NB4 (cell line): ENCODE data around the gene CPSF6.

Experiments used
- DNase-seq: peaks from one replicate; pipeline ENCODE4 v3.0.0; 2010; ENCODE audit warnings: low read depth
- H3K4me3 ChIP-seq: one replicate; pipeline ENCODE4 v1.5.1; 2011; ENCODE audit warnings: mild to moderate bottlenecking, low read depth, low read length, moderate library complexity
- MYC ChIP-seq: IDR thresholded peaks from 2 replicates; pipeline ENCODE4 v1.6.1; 2011; ENCODE audit warnings: low read depth, low read length
- POLR2A ChIP-seq: IDR thresholded peaks from 2 replicates; pipeline ENCODE4 v1.6.1; 2011; ENCODE audit warnings: mild to moderate bottlenecking; ENCODE audit not compliant: insufficient read length; ENCODE audit errors: extremely low read depth
- TF ChIP-seq, protein P1 (sequence below): IDR thresholded peaks from 2 replicates; pipeline ENCODE4 v1.6.1; 2011; ENCODE audit warnings: low read depth, low read length
- TF ChIP-seq, protein P2 (sequence below): IDR thresholded peaks from one replicate; pipeline ENCODE4 v1.5.1; 2012; ENCODE audit warnings: low read depth, low read length

The CPSF6 gene

DNA sequence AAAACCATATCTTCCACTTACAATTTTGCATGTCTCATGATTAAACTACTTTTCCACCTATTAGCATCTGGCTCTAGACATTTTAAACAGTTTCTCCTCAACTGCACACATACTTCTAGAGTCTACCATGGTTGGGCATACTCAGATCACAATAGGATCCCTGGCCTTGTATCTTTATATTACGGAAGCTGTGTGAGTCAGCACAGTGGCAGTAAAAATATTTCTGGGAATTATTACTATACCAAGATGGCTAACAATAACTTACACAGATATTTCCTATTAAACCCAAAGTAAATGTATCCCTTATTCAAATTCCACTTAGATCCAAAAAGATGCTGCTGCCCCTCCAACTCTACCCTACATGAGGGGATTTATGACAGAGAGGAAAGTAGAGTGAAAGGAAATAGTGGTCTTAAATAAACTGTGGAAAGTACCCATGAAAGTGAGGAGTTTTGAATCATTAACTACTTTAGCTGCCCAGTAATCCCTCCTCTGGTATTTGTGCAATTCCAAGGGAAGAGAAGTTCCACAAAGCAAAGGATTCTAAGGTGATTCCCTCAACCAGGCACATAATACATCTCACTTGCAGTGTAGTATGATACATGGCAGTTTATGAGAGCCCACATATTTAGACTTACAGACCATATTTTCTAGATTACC lies 14.0 kb upstream of the CPSF6 start:
- no peak for TF ChIP-seq POLR2A
- no peak overlapping the region for H3K4me3 ChIP-seq
- DNase-seq: no peak

DNA sequence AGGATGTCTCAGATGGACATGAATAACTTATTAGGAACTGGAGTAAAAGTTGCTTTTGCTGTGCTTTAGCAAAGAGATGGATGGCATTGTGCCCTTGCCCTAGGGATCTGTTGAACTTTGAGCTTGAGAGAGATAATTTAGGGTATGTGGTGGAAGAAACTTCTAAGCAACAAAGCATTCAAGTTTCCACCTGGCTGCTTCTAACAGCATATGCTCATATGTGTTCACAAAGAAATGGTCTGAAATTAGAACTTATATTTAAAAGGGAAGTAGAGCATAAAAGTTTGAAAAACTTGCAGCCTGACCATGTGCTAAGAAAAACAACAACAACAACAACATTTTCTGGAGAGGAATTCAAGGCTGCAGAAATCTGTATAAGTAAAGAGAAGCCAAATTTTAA lies 7.9 kb upstream of the CPSF6 start:
- no peak for DNase-seq
- TF ChIP-seq, protein P1, sequence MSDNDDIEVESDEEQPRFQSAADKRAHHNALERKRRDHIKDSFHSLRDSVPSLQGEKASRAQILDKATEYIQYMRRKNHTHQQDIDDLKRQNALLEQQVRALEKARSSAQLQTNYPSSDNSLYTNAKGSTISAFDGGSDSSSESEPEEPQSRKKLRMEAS: no peak
- TF ChIP-seq POLR2A (no peak), MYC (no peak)
- TF ChIP-seq, protein P2, sequence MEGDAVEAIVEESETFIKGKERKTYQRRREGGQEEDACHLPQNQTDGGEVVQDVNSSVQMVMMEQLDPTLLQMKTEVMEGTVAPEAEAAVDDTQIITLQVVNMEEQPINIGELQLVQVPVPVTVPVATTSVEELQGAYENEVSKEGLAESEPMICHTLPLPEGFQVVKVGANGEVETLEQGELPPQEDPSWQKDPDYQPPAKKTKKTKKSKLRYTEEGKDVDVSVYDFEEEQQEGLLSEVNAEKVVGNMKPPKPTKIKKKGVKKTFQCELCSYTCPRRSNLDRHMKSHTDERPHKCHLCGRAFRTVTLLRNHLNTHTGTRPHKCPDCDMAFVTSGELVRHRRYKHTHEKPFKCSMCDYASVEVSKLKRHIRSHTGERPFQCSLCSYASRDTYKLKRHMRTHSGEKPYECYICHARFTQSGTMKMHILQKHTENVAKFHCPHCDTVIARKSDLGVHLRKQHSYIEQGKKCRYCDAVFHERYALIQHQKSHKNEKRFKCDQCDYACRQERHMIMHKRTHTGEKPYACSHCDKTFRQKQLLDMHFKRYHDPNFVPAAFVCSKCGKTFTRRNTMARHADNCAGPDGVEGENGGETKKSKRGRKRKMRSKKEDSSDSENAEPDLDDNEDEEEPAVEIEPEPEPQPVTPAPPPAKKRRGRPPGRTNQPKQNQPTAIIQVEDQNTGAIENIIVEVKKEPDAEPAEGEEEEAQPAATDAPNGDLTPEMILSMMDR: no peak
- H3K4me3 ChIP-seq: no peak overlapping the region

DNA sequence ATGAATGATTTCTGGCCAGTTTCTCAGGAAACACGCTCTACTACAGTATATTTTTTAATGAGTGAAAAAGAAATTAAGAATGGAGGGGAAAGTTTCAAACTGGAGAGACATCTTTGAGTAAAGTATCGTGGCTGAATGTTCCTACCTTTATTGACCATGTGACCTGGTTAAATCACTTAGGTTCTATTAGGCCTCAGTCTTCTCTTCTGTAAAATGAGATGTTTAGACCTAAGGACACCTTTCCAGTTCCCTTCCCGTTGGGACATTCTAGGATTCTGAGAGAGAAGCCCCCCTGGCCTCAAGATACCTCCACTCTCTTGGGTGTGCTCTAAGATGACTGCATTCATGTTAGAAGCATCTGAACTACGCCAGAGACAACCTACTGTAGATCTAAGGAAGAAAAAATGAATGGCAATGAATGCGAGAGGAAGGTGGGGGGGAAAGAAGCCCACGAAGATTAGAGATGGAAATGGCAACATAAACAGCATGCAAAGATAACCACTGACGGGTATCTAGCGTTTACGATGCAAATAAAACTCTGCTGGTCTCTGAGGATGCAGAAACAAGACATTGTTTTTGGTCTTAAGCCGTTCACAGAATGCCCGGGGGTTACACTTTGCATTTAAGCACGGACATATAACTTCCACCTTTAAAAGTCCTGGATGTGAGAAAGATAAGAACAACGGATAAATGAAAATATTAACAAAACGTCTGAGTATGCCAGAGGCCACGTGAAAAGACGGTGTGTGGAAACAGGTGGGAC lies 599 bp upstream of the CPSF6 start:
- TF ChIP-seq, protein P1: no peak
- TF ChIP-seq, protein P2: no peak
- no peak for TF ChIP-seq MYC
- no peak for TF ChIP-seq POLR2A
- peak overlapping the region; percentile 73 for H3K4me3 ChIP-seq
- no peak for DNase-seq

DNA sequence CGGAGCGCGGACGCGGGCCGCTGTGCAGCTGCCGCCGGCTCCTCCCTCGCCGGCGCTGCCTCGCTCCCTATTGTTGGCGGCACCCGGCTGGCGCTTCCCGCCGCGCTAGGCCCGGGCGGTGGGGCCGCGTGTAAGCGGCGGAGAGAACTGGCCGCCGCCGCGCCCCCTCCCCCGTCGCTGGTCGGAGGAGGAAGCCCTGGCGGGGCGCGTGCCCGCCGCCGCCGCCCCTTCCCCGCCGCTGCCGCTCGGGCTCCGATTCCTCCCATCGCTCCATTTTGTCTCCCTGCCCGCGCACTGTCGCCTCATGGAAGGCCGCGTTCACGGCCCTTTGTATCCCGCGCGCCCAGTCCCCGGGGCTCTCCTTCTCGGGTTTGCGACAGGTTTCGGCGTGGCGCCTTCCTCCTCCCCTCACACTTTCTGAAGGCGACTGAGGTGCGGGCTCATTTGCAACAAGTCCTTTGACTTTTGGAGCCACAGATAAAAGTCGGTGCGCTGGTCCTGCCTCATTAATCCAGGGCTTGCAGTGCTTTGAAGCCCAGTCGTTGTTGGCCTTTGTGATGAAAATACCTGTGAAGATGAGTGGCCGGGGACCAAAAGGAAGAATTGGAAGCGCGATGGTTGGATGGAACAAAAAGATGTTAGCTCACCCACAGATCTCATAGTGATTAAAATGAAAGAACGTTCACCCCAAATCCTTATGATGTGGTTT lies 707 bp downstream of the CPSF6 start:
- peak; percentile 83 for DNase-seq

DNA sequence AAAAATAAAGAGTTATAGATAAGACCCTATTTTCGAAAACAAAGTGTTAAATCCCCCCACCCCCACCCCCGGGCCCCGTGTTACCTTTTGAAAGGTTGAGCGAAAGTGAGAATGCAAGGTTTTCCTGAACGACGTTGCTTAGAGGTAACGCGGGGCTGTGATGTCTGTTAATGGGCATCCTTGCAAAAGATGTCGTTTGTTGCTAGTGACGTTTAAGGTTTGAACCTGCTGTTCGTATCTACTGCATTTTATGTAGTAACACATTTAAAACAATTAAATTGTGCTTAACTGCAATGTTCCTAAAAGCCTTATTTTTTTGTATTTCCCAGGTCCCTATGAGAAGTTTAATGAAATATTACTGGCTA lies 1.2 kb downstream of the CPSF6 start:
- DNase-seq: peak; percentile 45
- TF ChIP-seq MYC (no peak), POLR2A (no peak)
- TF ChIP-seq, protein P2: no peak
- TF ChIP-seq, protein P1: no peak
- peak overlapping the region; percentile 97 for H3K4me3 ChIP-seq

More for the DNA sequence above, 707 bp downstream of the CPSF6 start:
- TF ChIP-seq, protein P1: peak; percentile 51
- TF ChIP-seq, protein P2: no peak
- no peak for TF ChIP-seq POLR2A
- TF ChIP-seq MYC: peak; percentile 77
- H3K4me3 ChIP-seq: peak overlapping the region; percentile 97

DNA sequence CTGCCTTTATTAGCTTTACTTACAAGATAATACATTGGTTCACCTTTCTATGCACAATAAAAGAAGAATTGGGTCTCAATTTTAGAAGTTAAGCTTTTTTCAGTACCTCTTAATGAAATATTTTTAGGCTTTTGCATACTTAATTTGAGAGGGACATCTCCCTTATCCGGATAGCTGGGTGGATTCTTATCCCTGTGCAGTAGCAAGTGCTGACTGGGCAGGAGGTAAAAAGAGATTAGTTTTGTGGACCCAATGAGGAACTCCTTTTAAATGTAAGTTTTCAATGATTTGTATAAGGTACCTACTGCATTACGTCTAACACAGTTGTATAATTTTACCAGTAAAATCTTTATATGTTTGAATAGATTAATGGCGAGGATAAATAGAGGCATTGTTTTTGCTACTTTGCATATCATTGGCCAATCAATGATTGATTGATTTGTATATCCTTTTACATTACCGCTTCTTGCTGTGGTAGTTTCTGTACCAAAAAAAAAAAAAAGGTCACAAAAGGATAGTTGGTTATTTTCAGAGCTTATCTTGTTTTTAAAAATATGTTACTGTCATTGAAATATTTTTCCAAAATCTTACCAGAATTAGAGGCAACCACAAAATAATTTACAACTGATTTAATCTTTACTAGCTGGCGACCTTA lies 2.2 kb downstream of the CPSF6 start:
- TF ChIP-seq POLR2A (no peak), MYC (no peak)
- TF ChIP-seq, protein P1: no peak
- TF ChIP-seq, protein P2: no peak
- DNase-seq: peak; percentile 29
- H3K4me3 ChIP-seq: peak overlapping the region; percentile 97
